Effector memory CD4-positive, alpha-beta T cell (primary cell): ENCODE data around the gene KNL1.
A peak's percentile ranks its signal among the peaks of the same experiment; 100 is the strongest.

Experiments
- DNase-seq, 3 donors: peaks; one replicate each; pipeline ENCODE4 v3.0.0-alpha.2; 2020
- H3K27ac ChIP-seq: 2 replicates; pipeline ENCODE4 v1.7.0; 2013; ENCODE audit warnings: mild to moderate bottlenecking, low read length, moderate library complexity; ENCODE audit not compliant: insufficient read depth, poor library complexity, severe bottlenecking
- H3K27me3 ChIP-seq: replicated peaks from 2 replicates; pipeline ENCODE4 v1.7.0; 2013; ENCODE audit warnings: mild to moderate bottlenecking, low read length; ENCODE audit not compliant: insufficient read depth, control insufficient read depth, poor library complexity, severe bottlenecking
- H3K36me3 ChIP-seq: 2 replicates; pipeline ENCODE4 v1.7.0; 2013; ENCODE audit warnings: mild to moderate bottlenecking, low read length, moderate library complexity; ENCODE audit not compliant: control insufficient read depth, insufficient read depth
- H3K4me1 ChIP-seq: 2 replicates; pipeline ENCODE4 v1.7.0; 2013; ENCODE audit warnings: low read length, mild to moderate bottlenecking; ENCODE audit not compliant: control insufficient read depth, insufficient read depth, poor library complexity, severe bottlenecking
- H3K4me3 ChIP-seq: 2 replicates; pipeline ENCODE4 v1.7.0; 2013; ENCODE audit warnings: low read length, low read depth, mild to moderate bottlenecking; ENCODE audit not compliant: insufficient read depth, poor library complexity, severe bottlenecking
- H3K9me3 ChIP-seq: 2 replicates; pipeline ENCODE4 v1.7.0; 2013; ENCODE audit warnings: mild to moderate bottlenecking, low read length, moderate library complexity; ENCODE audit not compliant: control insufficient read depth

The KNL1 gene

GRCh38 chr15:40582726-40583246 is 11.3 kb upstream of the KNL1 start:
- H3K4me3 ChIP-seq, result no peak overlapping the region
- DNase-seq, result no peak
- no peaks in the 10 kb centered on the region for H3K27me3 ChIP-seq
- H3K36me3 ChIP-seq, result no peaks in the 10 kb centered on the region
- H3K27ac ChIP-seq, result no peak overlapping the region
- H3K9me3 ChIP-seq, result no peaks in the 10 kb centered on the region
- H3K4me1 ChIP-seq, result no peaks in the 10 kb centered on the region

- no peak for DNase-seq
- Histone ChIP-seq H3K27ac (no peak overlapping the region), H3K27me3 (no peaks in the 10 kb centered on the region), H3K9me3 (no peaks in the 10 kb centered on the region), H3K4me1 (no peaks in the 10 kb centered on the region), H3K36me3 (no peaks in the 10 kb centered on the region), H3K4me3 (no peak overlapping the region)
Observed at GRCh38 chr15:40584191-40584590, 9.9 kb upstream of the KNL1 start.

- Histone ChIP-seq H3K9me3 (no peaks in the 10 kb centered on the region), H3K36me3 (no peaks in the 10 kb centered on the region), H3K4me1 (no peaks in the 10 kb centered on the region), H3K27ac (no peak overlapping the region), H3K27me3 (no peaks in the 10 kb centered on the region), H3K4me3 (peak overlapping the region; percentile 67)
- no peak for DNase-seq
Observed at GRCh38 chr15:40590667-40591050, 3.4 kb upstream of the KNL1 start.

GRCh38 chr15:40591389-40591788 is 2.7 kb upstream of the KNL1 start:
- Histone ChIP-seq H3K36me3 (no peaks in the 10 kb centered on the region), H3K4me3 (no peak overlapping the region), H3K9me3 (no peaks in the 10 kb centered on the region), H3K27ac (no peak overlapping the region), H3K27me3 (no peaks in the 10 kb centered on the region), H3K4me1 (no peaks in the 10 kb centered on the region)
- no peak for DNase-seq

GRCh38 chr15:40593165-40593564 is 884 bp upstream of the KNL1 start:
- Histone ChIP-seq H3K36me3 (no peaks in the 10 kb centered on the region), H3K27me3 (no peaks in the 10 kb centered on the region), H3K4me1 (no peaks in the 10 kb centered on the region), H3K9me3 (no peaks in the 10 kb centered on the region), H3K4me3 (no peak overlapping the region), H3K27ac (peak overlapping the region; percentile 91)
- DNase-seq, result no peak

GRCh38 chr15:40594429-40594836 is 384 bp downstream of the KNL1 start:
- DNase-seq, result no peak

GRCh38 chr15:40595219-40595618 is 1.2 kb downstream of the KNL1 start:
- Histone ChIP-seq H3K27ac (no peak overlapping the region), H3K4me1 (no peaks in the 10 kb centered on the region), H3K9me3 (no peaks in the 10 kb centered on the region), H3K36me3 (no peaks in the 10 kb centered on the region), H3K27me3 (no peaks in the 10 kb centered on the region), H3K4me3 (no peak overlapping the region)
- DNase-seq, result no peak

More at GRCh38 chr15:40594429-40594836, 384 bp downstream of the KNL1 start:
- Histone ChIP-seq H3K4me1 (no peaks in the 10 kb centered on the region), H3K36me3 (no peaks in the 10 kb centered on the region), H3K9me3 (no peaks in the 10 kb centered on the region), H3K4me3 (peak overlapping the region; percentile 73), H3K27ac (peak overlapping the region; percentile 91), H3K27me3 (no peaks in the 10 kb centered on the region)

GRCh38 chr15:40595773-40596172 is 1.7 kb downstream of the KNL1 start:
- no peaks in the 10 kb centered on the region for H3K4me1 ChIP-seq
- no peak for DNase-seq
- no peaks in the 10 kb centered on the region for H3K9me3 ChIP-seq
- no peak overlapping the region for H3K4me3 ChIP-seq
- no peaks in the 10 kb centered on the region for H3K36me3 ChIP-seq
- H3K27ac ChIP-seq, result no peak overlapping the region
- H3K27me3 ChIP-seq, result no peaks in the 10 kb centered on the region

- Histone ChIP-seq H3K27ac (no peak overlapping the region), H3K9me3 (no peaks in the 10 kb centered on the region), H3K36me3 (no peaks in the 10 kb centered on the region), H3K27me3 (no peaks in the 10 kb centered on the region), H3K4me3 (no peak overlapping the region), H3K4me1 (no peaks in the 10 kb centered on the region)
- DNase-seq, result no peak
Observed at GRCh38 chr15:40597024-40597423, 3.0 kb downstream of the KNL1 start.

- DNase-seq, result no peak
- no peak overlapping the region for H3K4me3 ChIP-seq
Observed at GRCh38 chr15:40598126-40598525, 4.1 kb downstream of the KNL1 start.

GRCh38 chr15:40598672-40599071 is 4.6 kb downstream of the KNL1 start:
- H3K27me3 ChIP-seq, result no peaks in the 10 kb centered on the region
- H3K27ac ChIP-seq, result no peak overlapping the region
- no peaks in the 10 kb centered on the region for H3K36me3 ChIP-seq
- DNase-seq, result no peak
- no peaks in the 10 kb centered on the region for H3K9me3 ChIP-seq
- H3K4me1 ChIP-seq, result no peaks in the 10 kb centered on the region
- no peak overlapping the region for H3K4me3 ChIP-seq

More at GRCh38 chr15:40598126-40598525, 4.1 kb downstream of the KNL1 start:
- no peak overlapping the region for H3K27ac ChIP-seq
- H3K27me3 ChIP-seq, result no peaks in the 10 kb centered on the region
- H3K9me3 ChIP-seq, result no peaks in the 10 kb centered on the region
- no peaks in the 10 kb centered on the region for H3K4me1 ChIP-seq
- no peaks in the 10 kb centered on the region for H3K36me3 ChIP-seq
